GM19372 (cell line): ENCODE measurements around the gene ARHGAP9.

ENCODE experiments used
- ATAC-seq: cut with Tn5 transposase; IDR thresholded peaks from one replicate; pipeline ENCODE4 v1.9.1; 2021; ENCODE audit warnings: mild to moderate bottlenecking, low read depth, moderate library complexity; ENCODE audit not compliant: unreplicated experiment

The ARHGAP9 gene

DNA sequence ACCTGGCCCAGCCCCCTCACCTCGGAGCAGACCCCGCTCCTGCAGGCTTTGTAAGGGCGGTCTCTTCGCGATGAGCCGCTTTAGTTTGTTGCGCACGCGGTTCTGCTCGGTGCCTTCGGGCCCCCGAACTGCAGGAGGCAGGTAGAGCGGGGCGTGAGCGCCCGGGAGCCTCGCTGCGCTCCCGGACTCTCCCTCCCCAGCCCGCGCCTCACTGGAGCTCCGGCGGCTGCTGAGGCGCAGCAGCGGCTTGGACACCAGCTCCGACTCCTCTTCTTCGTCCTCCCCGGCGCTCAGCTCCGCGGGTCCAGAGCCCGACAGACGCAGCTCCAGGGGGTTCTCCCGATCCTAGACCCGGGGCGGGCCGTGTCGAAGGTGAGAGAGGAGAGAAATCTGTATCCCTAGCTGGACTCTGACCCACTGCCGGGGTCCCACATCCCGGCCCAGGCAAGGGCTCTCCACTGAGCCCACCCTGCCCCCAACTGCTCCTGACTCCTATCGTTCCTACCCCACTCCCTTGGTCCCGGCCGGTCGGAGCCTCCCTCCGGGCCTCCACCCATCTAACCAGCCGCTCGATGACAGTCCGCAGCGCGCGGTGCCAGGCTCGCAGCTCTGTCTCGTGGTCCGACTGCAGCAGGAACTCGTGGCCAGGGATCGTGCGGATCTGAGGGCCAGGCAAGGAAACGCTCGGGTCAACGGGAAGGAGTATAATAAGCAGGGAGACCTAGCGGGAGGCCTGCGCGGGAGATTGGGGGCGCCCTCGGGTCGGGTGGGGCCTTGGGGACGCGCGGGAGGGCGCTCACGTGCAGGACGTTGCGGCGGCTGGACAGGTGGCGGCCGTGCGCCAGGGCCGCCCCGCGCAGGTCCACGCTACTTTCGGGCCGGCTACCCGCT, 4.2 kb downstream of the ARHGAP9 start:
- ATAC-seq = no peak

DNA sequence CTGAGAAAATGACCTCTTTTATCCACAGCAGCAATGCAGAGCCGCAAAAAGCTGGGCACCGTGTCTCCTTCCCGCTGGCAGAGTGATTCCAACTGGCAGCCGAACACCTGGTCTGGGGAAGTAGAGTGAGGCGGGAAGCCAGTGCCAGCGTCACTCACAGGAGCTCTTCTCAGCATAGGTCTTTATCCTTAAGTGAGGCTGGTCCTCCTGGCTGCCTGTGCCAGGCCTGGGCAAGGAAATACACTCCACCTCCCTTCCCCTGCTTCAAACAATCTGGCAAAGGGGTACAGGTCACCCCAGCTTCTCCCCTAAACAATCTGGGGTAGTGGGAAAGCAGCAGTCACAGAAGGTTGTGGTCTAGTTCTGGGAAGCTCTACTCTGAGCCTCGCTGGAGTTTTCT, 4.8 kb downstream of the ARHGAP9 start:
- ATAC-seq = no peak

DNA sequence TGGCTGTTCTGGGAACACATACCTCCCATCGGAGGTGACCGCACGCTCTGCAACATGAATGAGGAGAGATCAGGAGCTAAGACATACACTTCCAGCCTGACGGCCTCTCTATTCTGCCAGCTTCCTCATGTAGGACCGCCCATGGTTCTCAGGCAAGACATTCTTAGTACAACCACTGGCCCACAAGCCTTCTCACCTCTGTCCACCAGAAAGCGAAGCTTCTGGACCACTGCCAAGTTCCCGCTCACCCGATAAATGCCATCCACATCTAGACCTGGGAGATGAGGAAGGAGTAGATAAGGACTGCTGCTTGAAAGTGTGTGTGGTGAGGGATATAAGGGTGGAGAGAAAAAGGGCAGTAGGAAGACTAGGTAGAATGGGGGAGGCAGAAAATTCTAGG, 5.2 kb downstream of the ARHGAP9 start:
- ATAC-seq = no peak

DNA sequence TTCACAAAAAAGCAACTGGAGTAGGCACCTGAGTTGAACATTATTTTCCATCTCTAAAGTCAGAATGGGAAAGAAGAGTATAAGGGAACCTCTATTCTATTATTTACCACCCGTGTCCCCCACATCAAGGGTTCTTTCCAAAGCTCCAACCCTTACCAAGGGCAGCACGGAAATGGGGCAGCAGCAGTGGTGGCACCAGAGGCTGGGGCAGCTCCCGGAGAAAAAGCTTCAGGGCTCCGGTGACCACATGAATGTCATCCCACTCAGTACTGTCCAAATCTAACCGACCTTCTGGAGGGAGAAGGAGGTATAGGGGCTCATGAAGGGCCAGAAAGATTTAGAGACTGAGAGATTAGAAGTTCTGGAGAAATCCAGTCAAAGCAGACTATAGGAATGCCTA, 5.8 kb downstream of the ARHGAP9 start:
- no peak for ATAC-seq

DNA sequence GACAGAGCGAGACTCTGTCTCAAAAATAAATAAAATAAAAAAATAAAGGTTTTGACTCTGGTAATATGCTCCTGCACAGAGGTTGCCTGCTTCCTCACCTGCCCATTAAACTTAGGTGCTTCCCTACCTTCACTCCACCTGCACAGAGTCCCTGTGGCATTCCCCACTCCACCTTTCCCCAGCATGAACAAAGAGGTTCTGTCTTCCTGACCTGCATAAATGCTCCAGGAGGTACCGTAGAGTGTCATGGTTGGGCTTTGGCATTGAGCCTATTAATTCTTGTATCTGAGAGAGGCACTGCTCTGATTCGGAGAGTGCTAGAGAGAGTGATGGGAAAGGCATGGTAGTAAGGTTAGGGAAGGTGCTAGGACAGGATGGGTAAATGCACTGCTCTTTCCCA, 6.3 kb downstream of the ARHGAP9 start:
- ATAC-seq = no peak

DNA sequence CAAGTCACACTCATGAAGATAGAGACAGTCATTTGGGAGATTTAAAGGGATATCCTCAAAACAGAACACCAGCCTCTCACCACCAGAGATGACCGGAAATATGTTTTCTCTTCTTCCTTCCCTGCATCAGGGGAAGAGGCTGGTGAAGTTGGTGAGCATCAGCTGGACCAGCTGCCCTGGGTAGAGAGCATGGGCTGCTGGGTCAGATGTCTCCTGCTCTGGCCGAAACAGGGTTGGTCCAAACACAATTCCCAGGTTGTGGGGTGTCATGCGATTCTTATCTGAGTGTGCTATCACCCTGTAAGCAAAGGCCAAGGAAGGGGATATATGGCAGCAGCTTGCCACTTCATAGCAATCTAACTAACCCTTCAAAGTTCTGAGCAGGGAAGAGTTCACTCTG, 7.3 kb downstream of the ARHGAP9 start:
- ATAC-seq = no peak

DNA sequence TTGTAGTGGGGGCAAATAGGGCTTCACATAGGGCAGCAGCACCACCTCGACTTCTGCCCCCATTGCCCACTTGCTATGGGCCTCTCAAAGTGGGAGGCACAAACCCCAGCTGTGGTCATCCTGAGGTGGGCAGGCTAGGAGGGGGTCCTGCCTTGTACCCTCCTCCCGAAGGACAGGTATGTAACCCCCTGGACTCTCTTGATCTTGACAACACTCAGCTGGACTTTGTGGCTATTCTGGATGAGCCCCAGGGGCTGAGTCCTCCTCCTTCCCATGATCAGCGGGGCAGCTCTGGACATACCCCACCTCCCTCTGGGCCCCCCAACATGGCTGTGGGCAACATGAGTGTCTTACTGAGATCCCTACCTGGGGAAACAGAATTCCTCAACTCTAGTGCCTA, 8.0 kb downstream of the ARHGAP9 start:
- ATAC-seq = no peak

DNA sequence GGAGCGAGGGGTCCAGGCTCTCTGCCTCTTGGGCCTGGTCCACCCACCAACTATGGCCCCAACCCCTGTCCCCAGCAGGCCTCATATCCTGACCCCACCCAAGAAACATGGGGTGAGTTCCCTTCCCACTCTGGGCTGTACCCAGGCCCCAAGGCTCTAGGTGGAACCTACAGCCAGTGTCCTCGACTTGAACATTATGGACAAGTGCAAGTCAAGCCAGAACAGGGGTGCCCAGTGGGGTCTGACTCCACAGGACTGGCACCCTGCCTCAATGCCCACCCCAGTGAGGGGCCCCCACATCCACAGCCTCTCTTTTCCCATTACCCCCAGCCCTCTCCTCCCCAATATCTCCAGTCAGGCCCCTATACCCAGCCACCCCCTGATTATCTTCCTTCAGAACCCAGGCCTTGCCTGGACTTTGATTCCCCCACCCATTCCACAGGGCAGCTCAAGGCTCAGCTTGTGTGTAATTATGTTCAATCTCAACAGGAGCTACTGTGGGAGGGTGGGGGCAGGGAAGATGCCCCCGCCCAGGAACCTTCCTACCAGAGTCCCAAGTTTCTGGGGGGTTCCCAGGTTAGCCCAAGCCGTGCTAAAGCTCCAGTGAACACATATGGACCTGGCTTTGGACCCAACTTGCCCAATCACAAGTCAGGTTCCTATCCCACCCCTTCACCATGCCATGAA, 8.6 kb downstream of the ARHGAP9 start:
- no peak for ATAC-seq

DNA sequence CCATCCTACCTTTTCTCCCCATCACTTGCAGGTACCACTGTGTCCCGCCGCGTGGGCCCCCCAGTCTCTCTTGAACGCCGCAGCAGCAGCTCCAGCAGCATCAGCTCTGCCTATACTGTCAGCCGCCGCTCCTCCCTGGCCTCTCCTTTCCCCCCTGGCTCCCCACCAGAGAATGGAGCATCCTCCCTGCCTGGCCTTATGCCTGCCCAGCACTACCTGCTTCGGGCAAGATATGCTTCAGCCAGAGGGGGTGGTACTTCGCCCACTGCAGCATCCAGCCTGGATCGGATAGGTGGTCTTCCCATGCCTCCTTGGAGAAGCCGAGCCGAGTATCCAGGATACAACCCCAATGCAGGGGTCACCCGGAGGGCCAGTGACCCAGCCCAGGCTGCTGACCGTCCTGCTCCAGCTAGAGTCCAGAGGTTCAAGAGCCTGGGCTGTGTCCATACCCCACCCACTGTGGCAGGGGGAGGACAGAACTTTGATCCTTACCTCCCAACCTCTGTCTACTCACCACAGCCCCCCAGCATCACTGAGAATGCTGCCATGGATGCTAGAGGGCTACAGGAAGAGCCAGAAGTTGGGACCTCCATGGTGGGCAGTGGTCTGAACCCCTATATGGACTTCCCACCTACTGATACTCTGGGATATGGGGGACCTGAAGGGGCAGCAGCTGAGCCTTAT, 9.2 kb downstream of the ARHGAP9 start:
- ATAC-seq = no peak

DNA sequence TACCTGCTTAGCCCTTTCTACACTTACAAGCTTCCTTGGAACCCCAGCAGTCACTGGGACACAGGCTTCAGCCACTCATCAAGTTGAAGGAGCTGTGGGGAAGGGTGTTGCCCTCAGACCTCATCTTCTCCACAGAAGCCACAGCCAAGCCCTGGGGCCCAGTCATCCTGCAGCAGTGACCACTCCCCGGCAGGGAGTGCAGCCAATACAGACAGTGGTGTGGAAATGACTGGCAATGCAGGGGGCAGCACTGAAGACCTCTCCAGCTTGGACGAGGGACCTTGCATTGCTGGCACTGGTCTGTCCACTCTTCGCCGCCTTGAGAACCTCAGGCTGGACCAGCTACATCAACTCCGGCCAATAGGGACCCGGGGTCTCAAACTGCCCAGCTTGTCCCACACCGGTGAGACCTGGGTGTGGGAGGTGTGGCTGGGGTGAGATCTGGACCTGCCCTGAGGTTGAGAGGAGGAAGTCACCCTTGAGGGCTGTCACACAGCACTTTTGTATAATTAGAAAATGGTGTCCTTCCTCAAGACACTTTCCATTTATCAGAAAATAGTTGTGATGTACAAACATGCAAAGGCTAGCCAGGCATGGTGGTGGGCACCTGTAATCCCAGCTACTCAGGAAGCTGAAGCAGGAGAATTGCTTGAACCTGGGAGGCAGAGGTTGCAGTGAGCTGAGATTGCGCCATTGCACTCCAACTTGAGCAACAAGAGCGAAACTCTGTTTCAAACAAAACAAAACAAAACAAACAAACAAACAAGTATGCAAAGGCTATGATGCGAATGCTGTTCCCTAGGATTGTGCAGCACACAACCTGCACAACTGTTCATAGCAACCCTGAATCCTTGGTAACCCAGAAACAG, 10.1 kb downstream of the ARHGAP9 start:
- no peak for ATAC-seq

DNA sequence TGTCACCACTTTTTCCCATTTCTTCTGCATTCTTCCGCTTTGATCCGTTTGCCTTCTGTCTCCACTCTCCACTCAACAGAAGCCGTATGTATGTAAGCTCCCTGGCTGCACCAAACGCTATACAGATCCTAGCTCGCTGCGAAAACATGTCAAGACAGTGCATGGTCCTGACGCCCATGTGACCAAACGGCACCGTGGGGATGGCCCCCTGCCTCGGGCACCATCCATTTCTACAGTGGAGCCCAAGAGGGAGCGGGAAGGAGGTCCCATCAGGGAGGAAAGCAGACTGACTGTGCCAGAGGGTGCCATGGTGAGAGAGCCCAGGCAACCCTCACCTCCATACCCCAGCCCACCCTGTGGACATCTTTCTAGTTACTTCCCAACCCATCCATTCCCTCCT, 11.8 kb downstream of the ARHGAP9 start:
- no peak for ATAC-seq

DNA sequence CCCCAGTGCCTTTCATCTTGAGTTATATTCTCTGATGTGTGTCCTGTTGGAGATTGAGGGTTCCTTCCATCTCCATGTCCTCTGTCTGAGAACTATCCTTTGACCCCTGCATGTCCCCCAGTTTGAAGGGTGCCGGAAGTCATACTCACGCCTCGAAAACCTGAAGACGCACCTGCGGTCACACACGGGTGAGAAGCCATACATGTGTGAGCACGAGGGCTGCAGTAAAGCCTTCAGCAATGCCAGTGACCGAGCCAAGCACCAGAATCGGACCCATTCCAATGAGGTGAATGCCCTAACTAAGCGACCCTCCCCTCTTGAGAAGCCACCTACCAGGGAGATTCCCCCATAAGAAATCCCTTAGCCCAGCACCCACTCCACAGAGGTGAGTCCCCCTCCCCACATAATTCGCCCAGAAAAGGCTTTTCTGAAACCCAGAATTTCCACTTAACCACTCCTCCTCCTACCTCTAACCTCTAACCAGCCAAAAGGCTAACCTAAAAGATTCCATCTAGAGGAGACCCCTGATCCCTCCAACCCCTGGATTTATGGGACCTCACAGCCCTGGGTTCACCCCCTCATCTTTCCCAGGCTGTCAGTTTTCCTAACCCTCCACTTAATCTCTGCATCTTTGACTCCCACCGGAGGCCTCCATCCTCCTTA, 12.3 kb downstream of the ARHGAP9 start:
- no peak for ATAC-seq

DNA sequence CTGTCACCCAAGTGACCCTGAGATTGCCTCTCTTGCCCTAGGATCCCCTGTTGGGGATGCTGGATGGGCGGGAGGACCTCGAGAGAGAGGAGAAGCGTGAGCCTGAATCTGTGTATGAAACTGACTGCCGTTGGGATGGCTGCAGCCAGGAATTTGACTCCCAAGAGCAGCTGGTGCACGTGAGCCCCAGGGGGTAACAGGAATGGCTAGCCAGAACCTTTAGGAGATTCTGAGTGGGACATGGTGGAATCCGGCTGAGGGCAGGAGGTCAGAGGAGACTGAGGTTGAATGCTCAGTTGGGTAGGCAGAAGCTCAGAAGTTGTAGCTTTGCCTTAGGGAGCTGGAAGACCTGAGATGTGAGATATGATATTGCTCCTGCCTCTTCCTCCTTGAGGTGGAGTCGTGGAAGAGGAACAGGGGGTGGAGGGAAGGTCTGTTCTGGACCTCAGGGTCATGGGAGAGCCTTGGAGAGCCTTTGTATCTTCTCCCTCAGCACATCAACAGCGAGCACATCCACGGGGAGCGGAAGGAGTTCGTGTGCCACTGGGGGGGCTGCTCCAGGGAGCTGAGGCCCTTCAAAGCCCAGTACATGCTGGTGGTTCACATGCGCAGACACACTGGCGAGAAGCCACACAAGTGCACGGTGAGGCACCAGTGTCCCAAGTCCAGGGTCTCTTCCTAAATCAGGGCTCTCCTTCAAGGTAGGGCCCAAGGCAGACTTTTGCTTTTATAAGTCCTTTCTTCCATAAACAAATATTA, 13.7 kb downstream of the ARHGAP9 start:
- ATAC-seq = no peak

DNA sequence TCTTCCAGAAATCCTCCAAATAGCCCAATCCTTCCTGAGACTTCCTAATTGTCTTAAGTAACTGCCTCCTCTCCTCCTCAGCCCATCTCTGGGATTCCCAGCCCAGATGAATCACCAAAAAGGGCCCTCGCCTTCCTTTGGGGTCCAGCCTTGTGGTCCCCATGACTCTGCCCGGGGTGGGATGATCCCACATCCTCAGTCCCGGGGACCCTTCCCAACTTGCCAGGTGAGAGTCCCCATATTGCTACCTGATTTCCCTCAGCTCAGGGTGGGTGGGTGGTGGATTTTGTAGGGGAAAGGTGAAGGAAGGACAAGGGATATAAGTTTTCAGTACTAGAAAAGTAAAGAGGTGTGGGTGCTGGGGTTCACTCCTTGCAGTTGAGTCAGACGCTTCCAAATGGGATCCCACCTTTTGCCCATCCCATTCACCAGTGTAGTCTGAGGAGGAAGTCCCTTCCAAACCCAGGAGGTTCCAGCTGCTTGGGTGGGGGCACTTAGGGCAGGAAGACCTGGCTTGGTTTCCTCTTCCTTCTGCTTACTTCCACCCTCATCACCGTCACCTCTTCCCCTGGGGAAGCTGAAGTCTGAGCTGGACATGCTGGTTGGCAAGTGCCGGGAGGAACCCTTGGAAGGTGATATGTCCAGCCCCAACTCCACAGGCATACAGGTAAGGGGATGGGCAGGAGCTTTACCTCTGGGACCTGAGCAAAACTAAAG, 14.5 kb downstream of the ARHGAP9 start:
- no peak for ATAC-seq

DNA sequence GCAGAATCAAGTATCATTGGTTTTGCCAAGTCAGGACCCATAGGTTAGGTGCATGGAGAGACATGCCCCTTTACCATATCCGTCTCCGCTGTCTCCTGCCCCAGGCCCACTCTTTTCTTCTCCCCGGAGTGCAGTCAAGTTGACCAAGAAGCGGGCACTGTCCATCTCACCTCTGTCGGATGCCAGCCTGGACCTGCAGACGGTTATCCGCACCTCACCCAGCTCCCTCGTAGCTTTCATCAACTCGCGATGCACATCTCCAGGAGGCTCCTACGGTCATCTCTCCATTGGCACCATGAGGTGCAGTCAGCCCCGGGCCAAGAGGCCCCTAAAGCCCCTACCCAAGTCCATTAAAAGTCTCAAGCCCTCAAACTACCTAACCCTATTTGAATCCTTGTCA, 15.1 kb downstream of the ARHGAP9 start:
- no peak for ATAC-seq

DNA sequence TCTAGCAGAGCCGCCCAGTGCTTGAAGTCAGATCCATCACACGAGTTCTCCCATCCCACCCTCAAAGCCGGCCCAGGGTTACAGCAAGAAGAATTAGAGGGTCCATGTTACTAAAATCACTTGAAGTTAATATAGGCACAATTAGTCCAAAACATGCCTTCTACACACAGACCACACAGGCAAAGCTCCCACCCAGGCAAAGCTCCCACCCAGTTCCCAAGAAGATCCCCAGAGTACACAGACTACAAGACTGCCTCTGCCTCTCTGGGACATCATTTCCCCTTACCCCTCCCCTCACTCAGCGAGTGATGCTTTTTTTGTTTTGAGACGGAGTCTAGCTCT, 16.8 kb downstream of the ARHGAP9 start:
- ATAC-seq = no peak

DNA sequence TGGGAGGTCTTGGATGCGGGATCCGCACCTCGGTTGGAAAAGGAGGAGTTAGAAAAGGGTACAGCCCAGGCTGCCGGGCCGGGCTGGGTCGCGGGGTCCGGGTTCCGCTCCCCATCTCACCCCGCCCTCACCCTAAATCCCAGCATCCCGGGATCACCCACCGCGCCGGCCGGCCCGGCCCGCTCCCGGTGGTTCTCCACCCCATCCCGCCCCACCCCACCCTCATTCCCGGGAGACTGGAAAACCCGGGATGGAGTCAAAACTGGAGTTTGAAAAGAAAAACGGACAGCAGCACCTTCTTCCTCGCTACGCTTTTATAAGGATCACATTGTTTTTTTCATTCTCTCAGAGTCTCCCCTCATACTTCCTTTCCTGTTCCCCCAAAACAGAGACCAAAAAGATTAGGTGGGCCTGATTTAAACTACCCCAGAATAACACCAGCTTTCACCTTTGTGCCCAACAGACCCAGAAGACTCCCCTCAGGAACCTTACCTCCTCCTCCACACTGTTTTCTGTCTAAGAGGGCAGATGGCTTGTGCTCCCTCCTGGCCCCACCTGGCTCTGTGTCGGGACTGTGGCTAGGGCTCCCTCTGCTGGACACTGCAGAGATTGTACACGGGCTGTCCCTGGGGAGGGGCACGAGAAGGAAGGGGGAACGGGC, 17.3 kb downstream of the ARHGAP9 start:
- ATAC-seq = peak; percentile 71

DNA sequence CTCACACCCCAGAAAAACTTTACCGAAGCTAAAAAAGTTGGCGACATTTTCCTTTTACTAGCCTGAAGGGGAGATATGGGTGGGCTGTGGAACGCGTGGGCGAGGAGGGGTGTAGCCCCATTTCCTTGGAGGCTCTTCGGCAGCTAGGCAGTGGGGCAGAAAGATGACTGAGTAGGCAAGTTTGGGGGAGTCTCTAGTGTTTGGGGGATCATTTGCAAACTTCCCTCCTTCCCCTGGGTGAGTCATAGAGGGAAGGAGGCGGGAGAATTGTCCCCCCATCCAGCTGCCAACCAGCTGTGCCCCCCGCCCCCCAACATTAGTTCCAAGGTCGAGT, 17.8 kb downstream of the ARHGAP9 start:
- no peak for ATAC-seq
